NOMO-1 (cell line): ENCODE results near the gene ELK4.

Source experiments
- DNase-seq, 2 experiments: peaks; one replicate each; lab custom pipeline; 2025; ENCODE audit not compliant: unreplicated experiment in 2 of 2; lab: John Stamatoyannopoulos, UW

The ELK4 gene

GRCh38 chr1:205584732-205585131, 47.1 kb downstream of the ELK4 start:
- DNase-seq: no peak

- no peak for DNase-seq
Observed at GRCh38 chr1:205583461-205584130, 48.2 kb downstream of the ELK4 start.

- no peak for DNase-seq
Observed at GRCh38 chr1:205582471-205583291, 49.1 kb downstream of the ELK4 start.

GRCh38 chr1:205582046-205582445, 49.8 kb downstream of the ELK4 start:
- no peak for DNase-seq

GRCh38 chr1:205581321-205581980, 50.4 kb downstream of the ELK4 start:
- no peak for DNase-seq

- DNase-seq: no peak
Observed at GRCh38 chr1:205580923-205581180, 51.0 kb downstream of the ELK4 start.

- no peak for DNase-seq
Observed at GRCh38 chr1:205580140-205580922, 51.5 kb downstream of the ELK4 start.

- DNase-seq: no peak
Observed at GRCh38 chr1:205579711-205580110, 52.1 kb downstream of the ELK4 start.

GRCh38 chr1:205578780-205579571, 52.8 kb downstream of the ELK4 start:
- no peak for DNase-seq

- DNase-seq: no peak
Observed at GRCh38 chr1:205577874-205578658, 53.7 kb downstream of the ELK4 start.

GRCh38 chr1:205576805-205577761, 54.7 kb downstream of the ELK4 start:
- no peak for DNase-seq

GRCh38 chr1:205576011-205576410, 55.8 kb downstream of the ELK4 start:
- DNase-seq: no peak

- no peak for DNase-seq
Observed at GRCh38 chr1:205575294-205575885, 56.4 kb downstream of the ELK4 start.

GRCh38 chr1:205572421-205572820, 59.4 kb downstream of the ELK4 start:
- DNase-seq: no peak

GRCh38 chr1:205571747-205572146, 60.1 kb downstream of the ELK4 start:
- DNase-seq: no peak

- no peak for DNase-seq
Observed at GRCh38 chr1:205570796-205571537, 60.8 kb downstream of the ELK4 start.

- no peak for DNase-seq
Observed at GRCh38 chr1:205570173-205570501, 61.7 kb downstream of the ELK4 start.
